ENCODE data around the gene TBCCD1. TPM values are rescaled to one million over a fixed set of nuclear protein-coding genes. Genes with fewer than 3 reads are reported as not detected.

The TBCCD1 gene, protein sequence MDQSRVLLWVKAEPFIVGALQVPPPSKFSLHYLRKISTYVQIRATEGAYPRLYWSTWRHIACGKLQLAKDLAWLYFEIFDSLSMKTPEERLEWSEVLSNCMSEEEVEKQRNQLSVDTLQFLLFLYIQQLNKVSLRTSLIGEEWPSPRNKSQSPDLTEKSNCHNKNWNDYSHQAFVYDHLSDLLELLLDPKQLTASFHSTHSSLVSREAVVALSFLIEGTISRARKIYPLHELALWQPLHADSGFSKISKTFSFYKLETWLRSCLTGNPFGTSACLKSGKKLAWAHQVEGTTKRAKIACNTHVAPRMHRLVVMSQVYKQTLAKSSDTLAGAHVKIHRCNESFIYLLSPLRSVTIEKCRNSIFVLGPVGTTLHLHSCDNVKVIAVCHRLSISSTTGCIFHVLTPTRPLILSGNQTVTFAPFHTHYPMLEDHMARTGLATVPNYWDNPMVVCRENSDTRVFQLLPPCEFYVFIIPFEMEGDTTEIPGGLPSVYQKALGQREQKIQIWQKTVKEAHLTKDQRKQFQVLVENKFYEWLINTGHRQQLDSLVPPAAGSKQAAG
- total RNA-seq = 12.4 and 16.1 TPM in 2 replicates

DNA sequence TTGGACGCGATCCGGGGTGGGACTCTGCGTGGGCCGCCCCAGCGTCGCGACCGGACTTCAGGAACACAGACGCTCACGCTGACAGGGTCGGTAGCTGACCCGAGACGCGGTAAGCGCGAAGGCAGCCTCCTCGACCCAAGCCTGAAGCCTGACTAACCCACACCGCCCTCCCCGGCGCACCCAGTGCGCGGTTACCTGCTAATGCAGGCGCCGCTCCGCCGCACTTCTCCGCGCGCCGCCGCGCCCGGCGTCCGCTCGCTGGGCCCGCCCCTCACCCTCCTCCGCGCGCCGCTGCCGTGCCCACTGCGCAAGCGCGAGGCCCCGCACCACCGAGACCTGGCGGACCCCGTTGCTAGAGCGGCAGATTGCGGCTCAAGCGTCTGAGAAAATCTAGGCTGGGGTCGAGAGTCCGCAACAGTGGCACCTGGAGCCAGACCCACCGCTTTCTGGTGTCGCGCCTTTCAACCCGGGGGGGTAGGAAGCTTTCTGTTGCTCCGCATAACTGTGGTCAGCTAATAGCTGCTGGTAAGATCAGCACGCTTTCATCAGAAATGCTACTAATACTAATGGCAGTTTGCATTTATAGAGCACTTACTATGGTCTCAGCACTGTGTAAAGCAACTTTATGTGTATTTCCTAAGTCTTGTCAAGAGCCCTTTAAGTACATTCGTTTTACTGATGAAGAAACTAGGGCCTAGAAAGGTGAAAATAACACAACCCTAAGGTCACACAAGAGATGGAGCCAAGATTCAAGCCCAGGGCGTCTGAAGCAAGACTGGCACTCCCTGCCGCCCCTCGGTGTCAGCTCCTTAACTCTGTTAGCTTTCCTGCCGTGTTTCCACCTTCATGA lies at the start of gene TBCCD1:
TBCCD1 (minus strand) TSS at position 268 of the 850 bp plus-strand sequence. CDS start 3,010 bp downstream, outside the sequence.
- DNase-seq (ENCODE audit: extremely low read depth, low read depth, low spot score) = peak; percentile 44

DNA sequence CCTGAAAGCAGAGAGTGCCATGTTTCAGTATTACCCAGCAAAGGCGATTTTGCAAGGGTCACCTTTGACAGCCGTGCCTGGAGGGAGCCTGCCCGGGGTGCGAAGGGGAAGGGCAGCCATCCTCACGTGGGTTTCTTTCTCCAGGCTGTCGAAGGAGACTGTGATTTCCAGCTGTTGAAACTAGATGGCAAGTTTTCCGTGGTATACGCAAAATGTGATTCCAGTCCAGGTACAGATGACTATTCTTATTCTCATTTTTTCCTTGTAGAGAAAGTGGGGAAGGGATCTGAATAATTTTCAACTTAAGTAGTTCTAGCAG lies 49.1 kb upstream of the TBCCD1 start:
- no peak for DNase-seq (ENCODE audit: extremely low read depth, low read depth, low spot score)

DNA sequence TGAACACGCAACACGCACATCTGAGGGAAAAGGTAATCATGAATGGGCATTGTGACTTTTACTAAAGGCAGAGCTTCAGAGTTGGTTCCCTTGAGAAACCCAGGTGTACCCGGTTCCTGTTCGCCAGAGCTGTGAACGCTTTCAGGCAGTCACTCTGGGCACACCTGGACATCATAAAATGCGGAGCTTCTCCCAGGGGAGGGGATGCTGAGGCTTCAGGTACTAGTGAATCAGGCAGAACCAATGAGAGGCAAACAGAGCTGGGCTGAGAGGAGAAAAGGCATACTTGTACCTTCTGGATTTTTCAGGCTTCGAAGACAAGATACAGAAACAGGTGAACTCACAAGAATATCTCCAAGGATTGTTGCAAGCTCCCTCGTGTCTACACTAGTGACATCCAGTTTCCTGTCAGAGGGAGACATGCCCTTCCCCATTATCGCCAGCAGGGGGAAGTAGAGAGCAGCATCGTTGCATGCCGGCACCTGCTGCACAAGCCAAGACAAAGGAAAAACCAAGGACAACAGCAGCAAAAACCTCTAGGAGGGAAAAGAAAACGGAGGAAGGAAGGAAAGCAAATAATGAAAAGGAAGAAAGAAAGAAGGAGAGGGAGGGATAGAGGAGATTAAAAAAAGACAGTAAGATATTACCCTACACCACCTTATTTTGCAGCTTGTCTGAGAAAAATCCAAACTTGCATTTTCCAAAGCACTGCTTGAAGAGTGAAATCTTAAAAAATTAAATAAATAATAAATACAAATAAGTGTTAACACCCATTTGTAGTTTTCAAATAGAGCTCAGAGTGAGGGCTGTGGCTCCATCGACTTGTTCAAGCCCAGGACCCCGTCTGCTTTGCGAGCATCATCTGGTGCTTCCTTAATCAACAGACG lies 47.7 kb upstream of the TBCCD1 start:
- DNase-seq (ENCODE audit: extremely low read depth, low read depth, low spot score) = peak; percentile 34

DNA sequence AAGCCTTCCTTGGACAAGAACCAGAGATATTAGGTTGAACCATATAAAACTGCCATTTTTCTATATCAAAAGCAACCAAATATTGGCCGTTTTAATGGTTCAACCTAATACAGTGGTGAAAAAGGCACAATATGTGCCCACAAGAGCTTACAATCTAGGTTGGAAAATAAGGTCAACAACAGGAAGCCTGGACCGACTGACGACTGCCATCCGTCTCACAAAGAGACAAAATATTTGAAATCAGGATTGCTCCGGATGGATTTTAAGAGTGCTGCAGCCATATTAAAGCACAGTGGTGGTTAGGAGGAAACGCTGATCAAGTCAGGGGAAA lies 47.1 kb upstream of the TBCCD1 start:
- no peak for DNase-seq (ENCODE audit: extremely low read depth, low read depth, low spot score)

DNA sequence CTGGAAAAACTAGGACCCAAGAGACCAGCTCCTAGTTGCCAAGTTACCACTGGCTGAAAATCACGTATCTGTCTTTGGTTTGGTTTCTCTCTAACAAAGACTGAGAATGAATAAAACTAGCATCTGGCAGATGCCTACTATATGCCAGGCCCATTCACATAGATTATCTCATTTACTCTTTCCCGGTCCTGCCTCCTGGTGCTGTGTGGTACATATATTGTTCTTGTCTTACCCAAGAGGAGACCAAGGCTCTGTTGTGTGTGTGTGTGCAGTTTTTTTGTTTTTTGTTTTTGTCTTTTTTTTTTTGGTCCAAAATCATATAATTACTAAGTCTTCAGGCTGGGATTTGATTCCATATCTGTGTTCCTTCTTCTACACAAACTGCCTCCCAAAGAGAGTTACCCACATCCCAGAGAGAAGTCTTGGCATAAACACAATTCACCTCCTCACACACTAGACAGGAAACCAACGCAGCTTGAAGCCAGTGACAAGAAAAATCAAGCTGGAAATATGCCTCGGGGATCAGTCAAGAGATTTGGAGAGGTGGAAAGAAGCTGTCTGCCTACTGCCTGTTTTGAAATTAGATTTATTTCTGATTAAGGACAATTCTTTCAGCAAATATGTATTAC lies 46.6 kb upstream of the TBCCD1 start:
- no peak for DNase-seq (ENCODE audit: extremely low read depth, low read depth, low spot score)

DNA sequence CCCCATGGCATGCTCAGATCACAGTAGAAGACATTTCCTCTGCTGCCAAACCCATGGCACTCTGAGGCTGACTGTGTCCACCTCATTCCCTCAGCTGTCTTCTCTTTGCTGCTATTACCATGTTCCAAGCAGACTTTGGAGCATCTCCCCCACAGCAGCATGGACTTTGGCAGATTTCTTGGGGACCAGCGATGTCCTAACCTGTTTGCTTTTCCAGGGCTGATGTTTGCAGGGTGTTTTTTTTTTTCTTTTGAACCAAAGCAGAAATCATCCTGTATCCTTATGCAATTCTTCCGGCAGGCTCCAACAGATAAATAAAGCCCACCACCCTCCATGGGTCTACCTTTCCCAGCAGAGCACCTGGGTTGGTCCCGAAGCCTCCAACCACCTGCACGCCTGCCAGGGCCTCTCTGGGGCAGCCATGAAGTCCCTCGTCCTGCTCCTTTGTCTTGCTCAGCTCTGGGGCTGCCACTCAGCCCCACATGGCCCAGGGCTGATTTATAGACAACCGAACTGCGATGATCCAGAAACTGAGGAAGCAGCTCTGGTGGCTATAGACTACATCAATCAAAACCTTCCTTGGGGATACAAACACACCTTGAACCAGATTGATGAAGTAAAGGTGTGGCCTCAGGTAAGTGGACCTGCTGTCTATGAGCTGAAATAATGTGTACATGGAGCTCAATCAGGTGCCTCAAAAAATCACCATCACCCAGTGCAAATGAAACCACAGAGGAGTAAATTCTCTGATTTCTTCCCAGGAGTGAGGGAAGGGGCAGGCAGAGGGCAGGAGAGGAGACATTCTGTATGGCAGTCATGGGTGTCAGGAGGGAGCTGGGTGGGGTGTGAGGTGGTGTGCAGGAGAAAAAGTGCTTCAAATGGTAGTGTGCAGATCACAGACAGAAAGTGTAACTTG lies 45.8 kb upstream of the TBCCD1 start, which contains the start of gene AHSG:
AHSG (plus strand) TSS at position 340 of the 916 bp plus-strand sequence; CDS start at position 422, 82 bp downstream.
- no peak for DNase-seq (ENCODE audit: extremely low read depth, low read depth, low spot score)

DNA sequence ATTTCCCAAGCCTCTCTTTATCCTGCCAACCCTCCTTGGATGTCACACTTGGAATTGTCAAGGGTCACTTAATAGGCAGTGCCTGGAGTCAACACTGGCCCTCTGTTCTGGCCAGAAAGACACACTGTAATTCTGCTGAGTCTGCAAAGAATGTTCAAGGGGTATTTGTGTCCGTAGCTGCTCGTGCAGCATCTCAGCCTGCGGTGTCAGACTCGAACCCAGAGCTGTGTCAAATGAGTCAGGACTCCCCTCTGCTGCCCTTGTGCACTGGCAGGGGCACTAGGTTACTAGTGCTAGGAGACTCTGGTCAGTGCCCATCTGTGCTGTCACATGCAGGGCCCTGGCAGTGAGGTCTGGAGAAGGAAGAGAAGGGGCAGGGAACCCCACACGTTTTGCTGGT lies 44.9 kb upstream of the TBCCD1 start:
- no peak for DNase-seq (ENCODE audit: extremely low read depth, low read depth, low spot score)

DNA sequence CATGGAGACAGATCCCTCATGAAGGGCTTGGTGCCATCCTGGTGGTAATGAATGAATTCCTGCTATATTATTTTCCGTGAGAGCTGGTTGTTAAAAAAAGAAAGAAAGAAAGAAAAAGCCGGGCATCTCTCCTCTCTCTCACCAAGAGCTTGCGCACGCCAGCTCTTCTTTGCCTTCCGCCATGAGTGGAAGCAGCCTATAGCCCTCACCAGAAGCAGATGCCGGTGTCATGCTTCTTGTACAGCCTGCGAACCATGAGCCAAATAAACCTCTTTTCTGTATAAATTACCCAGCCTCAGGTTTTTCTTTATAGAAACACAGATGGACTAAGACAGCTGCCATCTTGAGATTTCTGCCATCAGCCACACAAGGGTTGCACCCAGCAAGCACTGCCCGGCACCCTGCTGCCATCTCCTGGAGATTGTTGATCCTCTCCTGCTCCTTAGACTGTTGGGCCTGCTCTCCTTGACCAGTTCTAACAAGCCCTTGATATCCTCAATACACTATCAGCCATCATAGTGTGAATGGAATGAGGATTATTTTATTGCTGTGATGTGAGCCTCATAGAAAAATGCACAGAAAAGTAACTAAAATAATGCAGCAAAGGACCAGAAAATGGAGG lies 42.2 kb upstream of the TBCCD1 start:
- no peak for DNase-seq (ENCODE audit: extremely low read depth, low read depth, low spot score)

DNA sequence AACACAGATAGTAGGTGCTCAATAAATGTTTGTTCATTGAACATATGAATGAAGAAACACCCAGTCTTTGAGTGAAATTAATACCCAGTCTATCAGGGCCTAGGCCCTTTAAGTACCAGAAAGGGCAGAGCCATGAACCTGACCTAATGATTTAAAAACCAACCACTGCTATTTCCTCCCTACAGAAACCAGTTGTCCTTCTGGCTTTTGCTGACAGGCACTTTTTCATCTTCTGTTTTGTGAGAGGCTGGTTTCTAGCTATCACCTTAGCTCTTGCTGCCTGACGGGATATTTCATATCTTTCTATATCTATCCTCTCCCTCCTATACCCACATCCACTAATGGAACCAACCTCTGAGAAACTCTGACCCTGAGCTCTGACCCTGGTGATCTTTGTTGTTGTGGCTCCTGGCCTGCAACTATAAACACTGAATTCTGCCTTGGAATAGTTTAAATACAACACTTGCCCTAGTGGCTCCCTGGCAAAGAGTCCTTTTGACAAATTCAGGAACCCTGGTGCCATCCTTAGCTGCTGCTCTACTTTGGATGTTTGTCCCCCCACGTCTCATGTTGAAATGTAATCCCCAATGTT lies 41.6 kb upstream of the TBCCD1 start:
- no peak for DNase-seq (ENCODE audit: extremely low read depth, low read depth, low spot score)

DNA sequence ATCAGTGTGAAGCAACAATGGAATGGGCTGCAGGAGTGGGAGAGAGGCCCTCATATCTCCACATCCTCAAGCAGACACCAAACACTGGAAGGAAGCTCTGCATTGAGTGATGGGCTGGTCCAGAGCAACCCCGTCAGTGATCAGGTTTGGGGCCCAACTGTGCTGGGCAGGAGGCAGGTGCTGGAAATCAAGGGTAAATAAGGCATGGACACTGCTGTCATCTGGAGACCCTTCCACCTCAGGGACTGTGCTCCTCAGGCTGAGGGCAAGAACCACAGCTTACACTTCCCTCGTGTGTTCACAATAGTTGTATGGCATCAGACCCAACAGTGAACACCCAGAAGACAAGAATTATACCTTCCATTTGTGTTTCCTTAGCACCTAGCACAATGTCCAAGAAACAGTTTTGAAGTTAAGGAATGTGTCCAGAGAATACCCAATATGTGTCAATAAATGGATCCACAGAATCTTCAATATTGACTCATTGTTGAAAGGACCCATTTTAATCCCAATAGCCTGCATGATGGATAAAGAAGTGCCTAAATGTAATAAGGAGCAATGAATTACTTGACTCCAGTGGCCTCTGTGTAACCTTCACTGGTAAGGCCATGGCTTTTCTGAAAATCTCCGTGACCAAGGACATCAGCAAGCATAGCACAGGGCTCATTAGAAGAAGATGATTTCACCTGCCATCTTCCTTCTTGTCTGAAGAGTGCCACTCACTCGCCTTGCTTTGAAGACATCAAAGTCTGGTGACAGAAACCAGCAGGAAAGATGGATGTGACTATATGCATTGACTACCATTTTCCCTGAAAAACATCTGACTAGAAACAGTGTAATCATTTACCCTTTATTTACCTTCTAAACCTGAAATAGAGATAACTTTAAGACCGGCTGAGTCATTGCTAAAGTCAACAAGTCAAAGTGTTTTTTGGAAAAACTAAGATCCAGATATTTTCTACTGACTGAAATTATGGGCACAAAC lies 38.7 kb upstream of the TBCCD1 start:
- DNase-seq (ENCODE audit: extremely low read depth, low read depth, low spot score) = no peak

DNA sequence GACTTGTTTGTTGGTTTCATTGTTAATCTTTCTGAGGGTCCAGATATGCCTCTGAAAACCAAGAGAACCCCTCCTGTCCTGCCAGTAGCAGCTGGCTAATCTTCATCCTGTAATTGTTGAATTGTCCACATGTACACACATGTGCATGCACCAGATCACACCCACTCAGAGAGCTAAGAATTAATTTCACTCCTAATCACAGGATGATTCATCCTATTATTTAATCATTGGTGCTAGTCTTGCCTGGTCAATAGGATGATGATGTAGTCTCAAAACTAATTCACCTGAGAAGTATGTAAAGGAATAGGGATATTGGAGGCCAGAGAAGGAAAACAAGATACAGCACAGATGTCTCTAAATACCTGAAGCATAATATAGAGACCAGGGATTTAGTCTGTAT lies 37.9 kb upstream of the TBCCD1 start:
- no peak for DNase-seq (ENCODE audit: extremely low read depth, low read depth, low spot score)

DNA sequence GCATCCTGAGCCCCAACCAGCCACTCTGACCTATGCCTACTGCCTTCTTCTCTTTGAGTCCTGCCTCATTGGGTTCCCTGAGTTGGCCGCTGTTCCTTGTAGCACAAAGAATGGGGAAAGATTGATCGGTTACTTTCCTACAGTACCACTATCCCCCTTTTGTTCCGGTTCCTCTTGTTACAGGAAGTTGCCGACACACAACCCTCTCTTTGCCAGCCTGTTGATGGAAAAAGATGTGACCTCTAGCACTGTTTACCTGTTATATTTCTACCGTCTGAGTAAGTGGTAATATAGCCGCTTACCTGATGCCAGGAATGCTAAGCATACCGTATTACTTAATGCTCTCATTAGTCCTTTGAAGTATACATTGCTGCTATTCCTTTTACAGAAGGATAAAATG lies 36.0 kb upstream of the TBCCD1 start:
- no peak for DNase-seq (ENCODE audit: extremely low read depth, low read depth, low spot score)

DNA sequence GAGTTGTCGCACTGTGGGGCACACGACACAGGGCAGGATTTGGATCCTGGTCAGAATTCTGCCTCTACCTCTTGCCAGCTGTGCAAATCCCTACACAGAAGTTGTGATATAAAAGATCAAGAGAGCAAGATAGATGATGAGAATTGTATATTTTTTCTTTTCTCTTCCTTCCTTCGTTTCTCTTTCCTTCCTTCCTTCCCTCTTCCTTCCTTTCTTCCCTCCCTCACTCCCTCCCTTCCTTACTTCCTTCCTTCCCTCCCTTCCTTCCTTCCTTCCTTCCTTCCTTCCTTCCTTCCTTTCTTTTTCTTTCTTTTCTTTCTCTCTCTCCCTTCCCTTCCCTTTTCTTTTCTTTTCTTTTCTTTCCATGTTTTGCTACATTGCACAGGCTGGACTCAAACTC lies 33.8 kb upstream of the TBCCD1 start:
- no peak for DNase-seq (ENCODE audit: extremely low read depth, low read depth, low spot score)

DNA sequence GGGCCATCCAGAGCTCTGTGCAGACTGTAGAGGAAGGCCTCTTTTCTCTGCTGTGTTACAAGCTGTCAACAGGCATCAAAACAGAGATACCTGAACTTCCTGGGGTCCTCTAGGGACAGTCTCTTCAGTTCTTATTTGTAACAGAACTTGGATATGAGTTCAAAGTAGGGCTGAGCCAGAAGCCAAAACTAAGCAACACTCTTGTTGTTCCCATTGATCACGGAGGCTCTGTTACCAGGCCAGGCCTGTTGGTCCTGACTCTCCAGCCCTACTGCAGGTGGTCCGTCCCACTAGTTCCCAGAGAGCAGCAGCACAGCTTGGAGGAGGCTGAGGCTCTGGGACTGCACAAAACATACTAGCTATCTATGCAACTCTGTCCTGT lies 32.6 kb upstream of the TBCCD1 start:
- DNase-seq (ENCODE audit: extremely low read depth, low read depth, low spot score) = no peak

DNA sequence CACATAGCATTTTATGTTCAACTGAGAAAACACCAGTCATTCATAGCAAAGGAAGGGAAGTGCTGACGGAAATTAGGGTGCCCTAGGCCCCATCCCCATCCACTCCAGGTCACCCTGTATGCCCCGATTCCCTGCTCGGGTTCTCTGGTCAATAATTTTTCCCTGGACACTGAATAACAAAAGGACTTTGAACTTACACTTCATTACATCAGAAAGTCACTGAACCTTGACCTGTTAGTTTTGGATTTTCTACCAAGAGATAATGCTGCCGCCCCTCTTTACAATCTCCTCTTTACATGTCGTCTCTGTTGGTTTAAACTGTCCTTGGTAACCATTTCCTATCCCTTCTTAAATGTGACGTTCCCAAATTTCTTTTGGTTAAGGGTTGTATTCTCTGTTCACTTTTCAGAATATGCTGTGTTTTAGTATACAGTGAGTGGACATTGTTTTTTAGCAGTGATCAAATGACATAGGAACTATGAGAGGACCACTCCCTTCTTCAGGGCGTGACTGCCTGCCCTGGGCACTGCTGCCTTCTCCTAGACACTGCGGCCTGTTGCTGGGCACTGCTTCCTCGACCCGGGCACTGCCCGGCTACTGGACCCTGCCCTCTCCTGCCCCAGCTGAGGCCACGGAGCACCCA lies 32.1 kb upstream of the TBCCD1 start:
- DNase-seq (ENCODE audit: extremely low read depth, low read depth, low spot score) = no peak

DNA sequence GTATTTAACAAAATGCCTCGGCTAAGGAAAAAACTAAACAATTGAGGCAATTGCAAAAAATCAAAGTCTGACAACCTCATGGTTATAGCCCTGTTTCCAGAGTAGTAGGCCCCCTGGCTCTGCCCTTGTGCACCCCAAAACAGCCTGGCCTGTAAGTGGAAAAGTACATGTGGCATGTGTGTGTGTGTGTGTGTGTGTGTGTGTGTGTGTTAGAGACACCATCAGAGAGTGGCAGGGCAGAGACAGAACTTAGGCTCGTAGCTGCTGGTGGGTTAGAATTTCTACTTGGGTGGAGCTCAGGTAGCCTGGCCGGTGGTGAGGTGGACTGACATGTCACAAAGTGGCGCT lies 31.6 kb upstream of the TBCCD1 start:
- no peak for DNase-seq (ENCODE audit: extremely low read depth, low read depth, low spot score)
